Mucosa of descending colon (tissue), 3 donors: ENCODE measurements around the gene SDE2. TPM values are rescaled to one million over a fixed set of nuclear protein-coding genes. Genes with fewer than 3 reads are reported as not detected.

ENCODE experiments used
- ATAC-seq: fragments of 200-7000 bp; cut with Tn5 transposase; one replicate; pipeline ENCODE4 v1.9.1; 2020; ENCODE audit warnings: mild to moderate bottlenecking, moderate library complexity
- DNase-seq, 3 donors: peaks; one replicate each; pipeline ENCODE4 v3.0.0-alpha.2; 2020
- H3K36me3 ChIP-seq: fragments of 200-600 bp; one replicate; pipeline ENCODE4 v1.8.0; 2021; ENCODE audit warnings: low read depth, mild to moderate bottlenecking
- H3K4me1 ChIP-seq: fragments of 200-600 bp; one replicate; pipeline ENCODE4 v1.8.0; 2021; ENCODE audit warnings: low read depth, mild to moderate bottlenecking
- H3K4me3 ChIP-seq: fragments of 200-600 bp; one replicate; pipeline ENCODE4 v1.8.0; 2021; ENCODE audit warnings: mild to moderate bottlenecking
- H3K9me3 ChIP-seq: fragments of 200-600 bp; one replicate; pipeline ENCODE4 v1.8.0; 2021; ENCODE audit warnings: mild to moderate bottlenecking
- CTCF ChIP-seq: fragments of 200-600 bp; IDR thresholded peaks from one replicate; pipeline ENCODE4 v1.8.0; 2022; ENCODE audit warnings: antibody characterized with exemption, mild to moderate bottlenecking
- intact Hi-C, 2 donors: fragments of 100-400 bp; cut with DNase I in 1 of 2; cut with micrococcal nuclease in 1 of 2; formaldehyde crosslinking; loops; one replicate each; pipeline versions ENCODE4 v1.11.0 to v1.11.1; 2022; cut with DNase I, micrococcal nuclease
- total RNA-seq, 3 donors: library from RNA; stranded (reverse); fragmentation: NEBNext Ultra II Directional in 2 of 3; extraction: Animal tissue kit (Norgen Biotek cat#: 25700) in 2 of 3; gene quantifications; one replicate each; pipeline versions ENCODE4 v1.2.1 to v1.2.4, GENCODE V29; 2021 to 2023
- donor health status: DM: no; HTN: no; CAD: no; lungs with moderate emphysema.
- donor health status: DM: no; HTN: no; CAD: no.
- donor health status: DM: no; HTN: yes; CAD: no.

The SDE2 gene
- total RNA-seq, 3 donors from 2014 or later = 14.1 to 21.0 (median 15.0) TPM

- ATAC-seq (no peak), DNase-seq (no peak)
- H3K4me3 ChIP-seq = no peak overlapping the region
- peaks cover 5% of the 10 kb centered on the region for H3K36me3 ChIP-seq
- intact Hi-C loops = no loop called here
- TF ChIP-seq CTCF = no peak
- H3K9me3 ChIP-seq = no peaks in the 10 kb centered on the region
- H3K4me1 ChIP-seq = peaks cover 6% of the 10 kb centered on the region
These were observed 42.3 kb upstream of the SDE2 start for GRCh38 chr1:226041419-226041818.

- Histone ChIP-seq H3K4me3 (peak overlapping the region; percentile 9), H3K36me3 (peaks cover 5% of the 10 kb centered on the region), H3K9me3 (no peaks in the 10 kb centered on the region), H3K4me1 (peaks cover 24% of the 10 kb centered on the region)
- intact Hi-C loops = no loop called here
- TF ChIP-seq CTCF = no peak
- ATAC-seq (peak; percentile 79), DNase-seq (peak in 1 of 3 donors; percentile 66)
These were observed 39.5 kb upstream of the SDE2 start for GRCh38 chr1:226038661-226039060.

GRCh38 chr1:226035915-226036314, 36.8 kb upstream of the SDE2 start:
- intact Hi-C loops = no loop called here
- Histone ChIP-seq H3K4me1 (peaks cover 25% of the 10 kb centered on the region), H3K4me3 (no peak overlapping the region), H3K9me3 (no peaks in the 10 kb centered on the region), H3K36me3 (peaks cover 5% of the 10 kb centered on the region)
- ATAC-seq (no peak), DNase-seq (no peak)
- no peak for TF ChIP-seq CTCF

- Histone ChIP-seq H3K9me3 (no peaks in the 10 kb centered on the region), H3K4me1 (peaks cover 35% of the 10 kb centered on the region), H3K4me3 (no peak overlapping the region), H3K36me3 (peaks cover 5% of the 10 kb centered on the region)
- peak; percentile 81 to 86 (median 83) for DNase-seq
- ATAC-seq = peak; percentile 91
- TF ChIP-seq CTCF = no peak
- intact Hi-C loops = no loop called here
These were observed 35.3 kb upstream of the SDE2 start for GRCh38 chr1:226034482-226034881.

- no peak for ATAC-seq
- no peak for DNase-seq
- Histone ChIP-seq H3K9me3 (no peaks in the 10 kb centered on the region), H3K4me1 (peaks cover 35% of the 10 kb centered on the region), H3K4me3 (no peak overlapping the region), H3K36me3 (peaks cover 5% of the 10 kb centered on the region)
- TF ChIP-seq CTCF = no peak
- intact Hi-C loops = no loop called here
These were observed 34.8 kb upstream of the SDE2 start for GRCh38 chr1:226033991-226034390.

- DNase-seq (no peak), ATAC-seq (no peak)
- intact Hi-C loops = no loop called here
- H3K36me3 ChIP-seq = peaks cover 3% of the 10 kb centered on the region
- H3K9me3 ChIP-seq = no peaks in the 10 kb centered on the region
- no peak for TF ChIP-seq CTCF
- no peak overlapping the region for H3K4me3 ChIP-seq
- peaks cover 36% of the 10 kb centered on the region for H3K4me1 ChIP-seq
These were observed 34.4 kb upstream of the SDE2 start for GRCh38 chr1:226033582-226033981.
